DMS53 treated with DMSO at 0.1 percent for 48 hours (cell line): ENCODE data around the gene ZMAT5.

Source experiments
- DNase-seq: peaks from one replicate; lab custom pipeline; 2025; ENCODE audit not compliant: unreplicated experiment; lab: John Stamatoyannopoulos, UW

ZMAT5 gene

GRCh38 chr22:29766632-29767170 is at the start of gene ZMAT5:
ZMAT5 (minus strand) TSS chr22:29767007; CDS start chr22:29748544, 18,463 bp downstream.
- DNase-seq, result peak; percentile 79

- DNase-seq, result no peak
Measured at GRCh38 chr22:29816539-29816938, 49.7 kb upstream of the ZMAT5 start.

- DNase-seq, result no peak
Measured at GRCh38 chr22:29816128-29816527, 49.3 kb upstream of the ZMAT5 start.

- DNase-seq, result no peak
Measured at GRCh38 chr22:29815580-29815979, 48.8 kb upstream of the ZMAT5 start.

- no peak for DNase-seq
Measured at GRCh38 chr22:29814003-29814402, 47.2 kb upstream of the ZMAT5 start.

- DNase-seq, result no peak
Measured at GRCh38 chr22:29813563-29813962, 46.8 kb upstream of the ZMAT5 start.

GRCh38 chr22:29813126-29813525 is 46.3 kb upstream of the ZMAT5 start:
- DNase-seq, result no peak

GRCh38 chr22:29811377-29811776 is 44.6 kb upstream of the ZMAT5 start:
- no peak for DNase-seq

- DNase-seq, result no peak
Measured at GRCh38 chr22:29810216-29810615, 43.4 kb upstream of the ZMAT5 start.

- no peak for DNase-seq
Measured at GRCh38 chr22:29806196-29806595, 39.4 kb upstream of the ZMAT5 start.

GRCh38 chr22:29804985-29805384 is 38.2 kb upstream of the ZMAT5 start:
- DNase-seq, result no peak

GRCh38 chr22:29803190-29803589 is 36.4 kb upstream of the ZMAT5 start:
- DNase-seq, result no peak

GRCh38 chr22:29801796-29802195 is 35.0 kb upstream of the ZMAT5 start:
- no peak for DNase-seq

- no peak for DNase-seq
Measured at GRCh38 chr22:29801153-29801552, 34.3 kb upstream of the ZMAT5 start.

GRCh38 chr22:29799217-29799680 is 32.4 kb upstream of the ZMAT5 start:
- DNase-seq, result peak; percentile 64

- DNase-seq, result no peak
Measured at GRCh38 chr22:29798801-29799200, 32.0 kb upstream of the ZMAT5 start.

GRCh38 chr22:29798318-29798717 is 31.5 kb upstream of the ZMAT5 start:
- no peak for DNase-seq

- DNase-seq, result no peak
Measured at GRCh38 chr22:29797351-29797750, 30.5 kb upstream of the ZMAT5 start.

- no peak for DNase-seq
Measured at GRCh38 chr22:29795663-29796062, 28.9 kb upstream of the ZMAT5 start.

- DNase-seq, result no peak
Measured at GRCh38 chr22:29793396-29793795, 26.6 kb upstream of the ZMAT5 start.

GRCh38 chr22:29790061-29790460 is 23.3 kb upstream of the ZMAT5 start:
- DNase-seq, result no peak

- DNase-seq, result no peak
Measured at GRCh38 chr22:29788339-29789279, 21.8 kb upstream of the ZMAT5 start.
